ENCODE results near the gene PLK3.
A peak's percentile ranks its signal among the peaks of the same experiment; 100 is the strongest.
"Not testable (repeated sequence)": the region's sequence is repeated elsewhere in the genome, so short reads cannot be mapped to it uniquely, and the experiment has no call there.

PLK3 gene

DNA sequence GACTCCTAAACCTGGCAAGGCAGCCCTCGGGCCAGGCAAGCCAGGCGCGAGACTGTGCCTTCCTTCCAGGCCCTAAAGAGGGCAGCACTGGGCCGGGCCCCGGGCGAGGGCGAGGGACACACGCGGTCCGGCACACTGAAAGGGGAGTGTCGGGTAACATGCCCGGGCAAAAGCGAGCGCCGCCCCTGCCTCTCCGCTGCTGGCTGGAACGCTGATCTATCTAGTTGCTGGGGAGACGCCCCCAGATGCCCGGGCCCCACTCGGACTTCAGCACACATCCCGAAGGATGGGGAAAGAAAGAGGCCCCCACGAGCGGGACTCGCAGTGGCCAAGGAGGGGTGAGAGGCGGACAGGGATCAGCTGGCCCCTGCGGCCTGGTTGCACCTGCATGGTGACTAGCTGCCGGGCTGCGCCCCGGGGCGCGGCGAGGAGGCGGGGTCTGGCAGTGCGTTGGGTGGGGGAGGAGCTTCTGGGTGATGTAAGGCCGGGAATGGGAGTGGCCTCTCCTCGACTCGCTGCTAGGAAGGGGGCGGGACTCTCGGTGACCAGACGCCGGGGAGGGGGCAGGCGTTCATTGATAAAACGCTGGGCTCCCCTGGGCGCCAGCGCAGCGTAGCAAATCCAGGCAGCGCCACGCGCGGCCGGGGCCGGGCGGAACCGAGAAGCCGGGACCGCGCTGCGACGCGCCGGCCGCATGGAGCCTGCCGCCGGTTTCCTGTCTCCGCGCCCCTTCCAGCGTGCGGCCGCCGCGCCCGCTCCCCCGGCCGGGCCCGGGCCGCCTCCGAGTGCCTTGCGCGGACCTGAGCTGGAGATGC is at the start of gene PLK3:
PLK3 (plus strand) TSS at position 608 of the 815 bp plus-strand sequence; CDS start at position 695, 87 bp downstream.
- DNase-seq (ENCODE audit: low read depth in 3 of 3), result peak; percentile 97 to 98 (median 98)

GRCh38 chr1:44757420-44757819 is 42.8 kb upstream of the PLK3 start:
- no peak for DNase-seq (ENCODE audit: low read depth in 3 of 3)

- no peak for DNase-seq (ENCODE audit: low read depth in 3 of 3)
These were observed 41.1 kb upstream of the PLK3 start for GRCh38 chr1:44759077-44759476.

- DNase-seq (ENCODE audit: low read depth in 3 of 3), result no peak
These were observed 39.3 kb upstream of the PLK3 start for GRCh38 chr1:44760876-44761275.

DNA sequence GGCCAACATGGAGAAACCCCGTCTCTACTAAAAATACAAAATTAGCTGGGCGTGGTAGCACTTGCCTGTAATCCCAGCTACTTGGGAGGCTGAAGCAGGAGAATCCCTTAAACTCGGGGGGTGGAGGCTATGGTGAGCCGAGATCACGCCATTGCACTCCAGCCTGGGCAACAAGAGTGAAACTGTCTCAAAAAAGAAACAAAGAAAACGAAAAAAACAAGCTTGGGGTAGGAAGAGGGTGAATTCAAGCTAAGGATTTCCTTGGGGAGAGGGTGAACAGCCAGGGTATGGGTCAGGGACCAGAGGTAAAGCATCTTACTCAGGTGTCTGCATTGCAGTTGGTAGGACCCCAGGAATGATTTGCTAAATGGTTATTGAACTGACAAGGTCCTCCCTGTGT is 33.8 kb upstream of the PLK3 start:
- DNase-seq (ENCODE audit: low read depth in 3 of 3), result not testable (repeated sequence)

DNA sequence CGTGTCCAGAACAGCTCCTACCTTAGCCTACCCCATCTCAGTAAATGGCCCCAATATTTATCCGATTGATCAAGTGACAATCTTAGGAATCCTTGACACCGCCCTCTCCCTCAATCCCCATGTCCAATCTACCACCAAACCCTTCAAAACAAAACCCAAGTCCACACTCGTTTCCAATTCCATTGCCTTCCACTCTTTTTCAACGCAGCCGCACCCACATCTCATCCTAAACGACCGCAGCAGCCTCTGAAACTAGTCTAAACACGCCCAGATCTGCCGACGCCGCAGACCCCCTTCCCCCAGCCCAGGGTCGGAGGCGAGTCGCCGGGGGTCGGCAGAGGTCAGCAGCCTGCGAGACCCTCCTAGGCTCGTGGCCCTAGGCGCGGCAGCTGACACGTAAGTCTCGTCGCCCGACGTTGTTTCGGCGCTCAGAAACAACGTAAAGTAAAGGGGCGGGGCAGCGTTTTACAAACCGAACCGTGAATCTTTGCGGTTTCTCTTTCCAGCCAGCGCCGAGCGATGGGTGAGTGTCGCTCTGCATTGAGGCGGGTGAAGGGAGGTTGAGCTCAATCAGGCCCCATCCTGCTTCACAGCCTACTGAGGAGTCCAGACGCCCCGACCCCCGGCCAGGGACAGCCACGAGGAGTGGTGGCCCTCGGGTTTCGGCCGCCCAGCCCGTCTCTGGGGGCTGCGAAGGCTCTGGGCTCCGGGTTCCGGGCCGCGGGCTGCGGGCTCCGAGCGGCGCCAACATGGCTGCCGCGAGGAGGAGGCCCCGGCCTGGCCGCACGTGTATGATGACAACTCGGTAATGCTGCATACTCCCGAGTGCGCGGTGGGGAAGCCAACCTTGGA is 24.9 kb upstream of the PLK3 start, which contains the start of gene RPS8:
RPS8 (plus strand) TSS at position 463 of the 852 bp plus-strand sequence; CDS start at position 520, 57 bp downstream.
- peak; percentile 80 to 89 (median 87) for DNase-seq (ENCODE audit: low read depth in 3 of 3)

DNA sequence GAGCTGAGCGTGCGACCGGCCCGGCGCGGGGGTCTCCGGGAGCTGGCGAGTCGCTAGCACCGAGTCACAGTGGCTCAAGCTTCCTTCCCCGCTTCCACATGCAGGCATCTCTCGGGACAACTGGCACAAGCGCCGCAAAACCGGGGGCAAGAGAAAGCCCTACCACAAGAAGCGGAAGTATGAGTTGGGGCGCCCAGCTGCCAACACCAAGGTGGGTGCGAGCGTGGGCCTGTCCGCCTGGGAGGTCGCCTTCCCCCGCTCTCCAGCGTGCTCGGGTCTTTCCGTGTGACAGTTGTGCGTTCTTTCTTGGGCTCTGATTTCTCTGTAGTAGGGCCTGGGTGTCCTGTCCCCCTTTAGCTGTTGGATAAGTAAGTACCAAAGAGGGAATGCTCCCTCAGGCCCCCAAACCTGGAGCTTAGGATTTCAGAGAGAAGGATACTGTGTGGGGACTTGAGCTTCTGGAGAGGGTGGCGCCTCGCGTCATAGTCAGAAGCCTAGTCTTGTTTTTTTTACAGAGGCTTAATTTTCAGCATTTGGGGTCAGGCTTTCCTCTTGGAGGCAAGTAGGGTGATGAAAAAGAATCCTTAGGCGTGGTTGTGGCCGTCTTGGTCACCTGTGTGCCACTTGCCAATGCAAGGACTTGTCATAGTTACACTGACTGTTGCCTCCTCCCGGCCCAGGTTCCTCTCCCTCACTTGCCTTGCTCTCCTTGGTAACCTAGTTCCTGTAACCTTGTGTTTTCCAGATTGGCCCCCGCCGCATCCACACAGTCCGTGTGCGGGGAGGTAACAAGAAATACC is 24.0 kb upstream of the PLK3 start:
- no peak for DNase-seq (ENCODE audit: low read depth in 3 of 3)

DNA sequence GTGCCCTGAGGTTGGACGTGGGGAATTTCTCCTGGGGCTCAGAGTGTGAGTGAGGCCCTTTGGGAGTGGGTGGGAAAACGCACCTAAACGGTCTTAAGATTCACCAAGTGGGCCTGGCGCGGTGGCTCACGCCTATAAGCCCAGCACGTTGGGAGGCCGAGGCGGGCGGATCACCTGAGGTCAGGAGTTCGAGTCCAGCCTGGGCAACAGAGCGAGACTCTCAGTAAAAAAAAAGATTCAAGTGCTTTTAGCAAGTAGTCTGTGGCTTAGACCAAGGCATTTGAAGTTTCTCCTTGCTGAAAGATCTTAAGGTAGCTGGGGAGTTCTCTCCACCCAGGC is 23.5 kb upstream of the PLK3 start:
- no peak for DNase-seq (ENCODE audit: low read depth in 3 of 3)

DNA sequence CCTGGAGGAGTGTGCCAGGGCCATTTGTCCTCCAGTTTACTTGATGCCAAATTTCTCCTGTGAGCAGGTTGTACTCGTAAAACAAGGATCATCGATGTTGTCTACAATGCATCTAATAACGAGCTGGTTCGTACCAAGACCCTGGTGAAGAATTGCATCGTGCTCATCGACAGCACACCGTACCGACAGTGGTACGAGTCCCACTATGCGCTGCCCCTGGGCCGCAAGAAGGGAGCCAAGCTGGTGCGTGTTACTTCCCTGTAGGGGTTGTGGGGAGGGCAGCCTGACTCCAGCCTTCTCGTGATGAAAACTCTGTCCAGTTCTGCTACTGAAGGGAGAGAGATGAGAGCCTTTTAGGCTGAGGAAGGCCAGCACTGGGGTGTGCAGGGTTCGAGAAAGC is 22.6 kb upstream of the PLK3 start:
- DNase-seq (ENCODE audit: low read depth in 3 of 3), result no peak

DNA sequence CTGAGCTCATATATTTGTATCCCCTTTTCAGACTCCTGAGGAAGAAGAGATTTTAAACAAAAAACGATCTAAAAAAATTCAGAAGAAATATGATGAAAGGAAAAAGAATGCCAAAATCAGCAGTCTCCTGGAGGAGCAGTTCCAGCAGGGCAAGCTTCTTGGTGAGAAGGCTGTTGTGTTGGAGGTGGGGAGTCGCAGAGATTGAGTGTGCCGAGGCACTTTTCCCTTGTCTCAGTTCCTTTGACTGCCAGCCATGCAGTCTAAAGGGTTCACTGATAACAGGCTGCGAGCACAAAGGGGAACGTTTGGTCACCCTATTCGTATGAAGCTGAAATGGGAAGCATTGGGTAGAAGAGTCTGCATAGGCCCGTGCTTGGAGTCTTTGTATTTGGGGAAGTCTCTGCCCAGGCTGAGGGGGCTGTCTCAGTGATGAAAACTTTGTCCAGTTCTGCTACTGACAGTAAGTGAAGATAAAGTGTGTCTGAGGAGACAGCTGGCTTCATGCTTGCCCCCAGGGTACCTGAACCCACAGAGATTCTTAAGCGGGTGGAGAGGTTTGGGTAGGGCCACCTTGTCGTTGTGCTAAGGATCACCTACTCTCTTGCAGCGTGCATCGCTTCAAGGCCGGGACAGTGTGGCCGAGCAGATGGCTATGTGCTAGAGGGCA is 22.1 kb upstream of the PLK3 start:
- DNase-seq (ENCODE audit: low read depth in 3 of 3), result no peak

- DNase-seq (ENCODE audit: low read depth in 3 of 3), result no peak
These were observed 21.2 kb upstream of the PLK3 start for GRCh38 chr1:44778705-44779576.

- DNase-seq (ENCODE audit: low read depth in 3 of 3), result no peak
These were observed 19.5 kb upstream of the PLK3 start for GRCh38 chr1:44780583-44781121.

DNA sequence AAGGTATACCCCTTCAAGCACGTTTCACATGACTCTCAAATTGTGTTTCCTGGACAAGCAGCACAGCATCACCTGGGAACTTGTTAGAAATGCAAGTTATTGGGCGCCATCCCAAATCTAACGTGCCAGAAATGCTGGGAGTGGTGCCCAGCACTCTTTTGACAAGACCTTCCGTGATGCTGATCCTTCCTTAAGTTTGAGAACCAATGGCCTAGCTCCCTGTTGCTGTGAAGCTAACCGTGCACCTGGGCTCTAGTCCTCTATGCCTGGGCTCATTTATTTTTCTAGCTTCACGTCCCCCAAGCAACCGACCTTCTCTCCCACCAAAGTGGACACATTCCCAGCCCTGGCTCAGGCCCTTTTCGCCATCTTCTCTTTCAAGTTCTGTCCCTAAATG is 16.5 kb upstream of the PLK3 start:
- DNase-seq (ENCODE audit: low read depth in 3 of 3), result no peak

DNA sequence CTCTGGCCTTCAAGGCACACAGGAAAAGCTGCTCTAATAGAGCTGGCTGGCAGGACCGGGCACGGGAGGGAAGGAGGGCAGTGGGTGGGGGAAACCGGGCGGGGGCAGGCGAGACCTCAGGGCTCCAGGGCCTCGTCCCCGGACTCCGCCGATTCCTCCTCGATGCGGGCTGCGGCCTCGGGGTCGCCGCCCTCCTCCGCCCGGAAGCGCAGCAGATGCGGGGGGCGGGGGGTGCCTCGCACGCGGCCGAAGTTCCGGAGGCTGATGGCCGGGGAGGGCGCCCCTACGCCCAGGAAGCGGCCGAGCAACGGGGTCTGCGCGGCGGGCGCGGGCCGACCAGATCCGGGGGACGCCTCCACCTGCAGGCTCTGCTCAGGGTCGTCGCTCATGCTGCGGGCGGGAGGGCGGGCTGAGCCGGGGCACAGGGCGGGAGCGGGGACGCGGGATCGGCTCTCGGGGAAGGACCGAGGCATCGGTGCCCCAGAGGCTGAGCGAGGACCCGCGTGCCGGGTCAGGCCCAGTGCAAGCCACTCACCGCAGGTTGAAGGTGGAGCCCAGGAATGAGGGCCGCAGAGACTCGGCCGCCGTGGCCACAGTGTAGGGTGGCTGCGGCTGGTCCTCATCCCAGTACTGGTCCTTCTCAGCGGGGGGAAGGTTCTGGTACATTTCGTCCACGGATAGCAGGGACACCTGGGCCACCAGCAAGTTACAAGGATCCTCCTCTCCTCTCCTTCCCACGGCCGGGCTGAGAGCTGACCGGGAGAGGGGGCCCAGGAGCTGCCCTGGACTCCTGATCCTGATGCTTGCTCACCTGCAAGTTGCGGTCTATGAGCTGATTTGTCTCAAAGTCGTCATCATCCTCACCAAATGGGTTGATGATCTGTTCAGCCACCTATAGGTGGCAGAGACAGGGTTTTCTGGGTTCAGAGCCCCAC is 15.8 kb upstream of the PLK3 start:
- DNase-seq (ENCODE audit: low read depth in 3 of 3), result no peak

GRCh38 chr1:44785029-44785380 is 15.2 kb upstream of the PLK3 start:
- DNase-seq (ENCODE audit: low read depth in 3 of 3), result no peak

GRCh38 chr1:44785501-44786137 is 14.6 kb upstream of the PLK3 start:
- no peak for DNase-seq (ENCODE audit: low read depth in 3 of 3)

DNA sequence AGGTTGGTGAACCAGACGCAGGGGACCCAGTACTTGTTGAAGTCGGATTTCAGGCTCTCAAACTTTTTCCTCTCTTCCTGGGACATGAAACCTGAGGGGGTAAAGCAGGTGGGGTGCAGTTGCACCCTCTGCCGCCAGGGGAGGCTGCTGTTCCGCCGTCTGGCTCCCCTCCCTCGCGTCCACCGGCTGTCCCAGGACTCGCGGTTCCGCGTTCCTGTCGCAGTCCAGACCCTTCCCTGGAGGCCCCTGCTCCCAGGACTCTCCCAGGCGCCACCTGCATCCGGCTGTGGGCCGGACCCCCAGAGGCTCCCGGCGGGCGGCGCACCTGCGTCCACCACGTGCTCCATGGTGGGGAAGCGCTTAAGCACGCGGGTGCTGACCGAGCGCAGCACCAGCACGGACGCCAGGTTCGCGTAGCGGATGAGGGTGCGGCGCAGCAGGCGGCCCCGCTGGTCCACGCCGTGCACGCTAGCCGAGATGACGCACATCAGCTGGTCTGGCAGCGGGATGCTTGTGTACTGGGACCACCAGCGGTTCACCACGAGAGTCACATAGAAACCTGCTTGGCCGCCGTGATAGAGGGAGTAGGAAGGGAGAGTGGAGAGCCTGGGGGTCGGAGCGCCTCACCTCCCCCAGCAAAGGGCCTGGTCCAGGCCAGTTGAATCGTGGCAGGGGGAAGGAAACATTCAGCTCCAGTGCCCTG is 13.9 kb upstream of the PLK3 start:
- peak; percentile 57 to 78 (median 58) for DNase-seq (ENCODE audit: low read depth in 3 of 3)

DNA sequence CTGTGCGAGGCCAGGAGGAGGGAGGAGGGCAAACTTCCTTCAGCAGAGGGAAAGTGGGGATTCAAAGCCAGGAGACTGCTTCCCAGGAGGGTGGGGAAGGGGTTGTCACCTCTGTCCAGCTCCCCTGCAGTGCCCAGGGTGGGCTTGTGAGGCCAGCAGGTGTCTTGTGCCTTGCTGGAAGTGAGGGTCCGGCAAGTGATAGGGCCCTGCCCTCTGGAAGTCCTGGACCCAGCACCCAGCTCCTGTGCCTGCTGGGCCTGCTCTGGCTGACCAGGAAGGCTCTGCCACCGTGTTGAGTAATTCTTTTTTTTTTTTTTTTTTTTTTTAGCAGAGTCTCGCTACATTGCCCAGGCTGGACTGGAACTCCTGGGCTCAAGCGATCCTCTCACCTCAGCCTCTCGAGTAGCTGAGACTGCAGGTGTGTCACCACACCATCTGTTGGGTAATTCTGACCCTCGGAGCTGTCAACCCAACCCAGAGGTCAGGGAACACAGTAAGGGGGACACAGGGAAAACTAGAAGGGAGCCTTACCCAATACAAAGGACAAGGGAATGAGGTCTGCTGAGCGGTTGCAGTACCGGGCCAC is 13.2 kb upstream of the PLK3 start:
- DNase-seq (ENCODE audit: low read depth in 3 of 3), result no peak
